22Rv1 (cell line): ENCODE data around the gene SLC6A6.

Experiments used
- H3K27ac ChIP-seq: fragments of 450-650 bp; 2 replicates; pipeline ENCODE4 v1.5.1; 2017
- CTCF ChIP-seq: fragments of 450-650 bp; IDR thresholded peaks from 2 replicates; pipeline ENCODE4 v1.5.1; 2017; ENCODE audit warnings: mild to moderate bottlenecking
- ZFX ChIP-seq: fragments of 450-650 bp; IDR thresholded peaks from 2 replicates; pipeline ENCODE4 v1.6.1; 2017; ENCODE audit warnings: antibody characterized with exemption, borderline replicate concordance

Gene SLC6A6

GRCh38 chr3:14475621-14476020, 73.2 kb downstream of the SLC6A6 start:
- TF ChIP-seq ZFX (no peak), CTCF (no peak)
- H3K27ac ChIP-seq, result no peak overlapping the region

GRCh38 chr3:14476583-14477265, 74.3 kb downstream of the SLC6A6 start:
- no peak overlapping the region for H3K27ac ChIP-seq
- TF ChIP-seq CTCF, result no peak
- TF ChIP-seq ZFX, result no peak

- TF ChIP-seq CTCF (no peak), ZFX (no peak)
- no peak overlapping the region for H3K27ac ChIP-seq
These were observed 75.0 kb downstream of the SLC6A6 start for GRCh38 chr3:14477311-14477935.

GRCh38 chr3:14478956-14479550, 76.6 kb downstream of the SLC6A6 start:
- TF ChIP-seq CTCF (no peak), ZFX (no peak)
- H3K27ac ChIP-seq, result no peak overlapping the region

- H3K27ac ChIP-seq, result no peak overlapping the region
- TF ChIP-seq CTCF, result no peak
- no peak for TF ChIP-seq ZFX
These were observed 77.2 kb downstream of the SLC6A6 start for GRCh38 chr3:14479591-14479990.

GRCh38 chr3:14480207-14481017, 78.0 kb downstream of the SLC6A6 start:
- TF ChIP-seq CTCF (no peak), ZFX (no peak)

More at GRCh38 chr3:14480207-14481017, 78.0 kb downstream of the SLC6A6 start:
- H3K27ac ChIP-seq, result no peak overlapping the region
